ENCODE results near the gene SGSH.

Gene SGSH

DNA sequence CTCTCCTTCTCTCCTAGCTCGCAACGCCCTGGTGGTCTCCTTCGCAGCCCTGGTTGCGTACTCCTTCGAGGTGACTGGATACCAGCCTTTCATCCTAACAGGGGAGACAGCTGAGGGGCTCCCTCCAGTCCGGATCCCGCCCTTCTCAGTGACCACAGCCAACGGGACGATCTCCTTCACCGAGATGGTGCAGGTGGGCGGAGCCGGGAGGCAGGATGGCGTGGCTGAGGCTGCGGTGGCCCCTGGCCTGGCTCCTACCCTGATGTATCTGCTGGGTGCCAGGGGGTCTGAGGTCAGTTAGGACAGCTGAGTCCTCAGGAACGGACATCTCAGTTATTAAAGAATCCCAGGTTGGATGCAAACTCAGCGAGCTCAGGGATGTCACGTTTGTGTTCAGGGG, 16.8 kb upstream of the SGSH start:
- TF ChIP-seq, protein P1, sequence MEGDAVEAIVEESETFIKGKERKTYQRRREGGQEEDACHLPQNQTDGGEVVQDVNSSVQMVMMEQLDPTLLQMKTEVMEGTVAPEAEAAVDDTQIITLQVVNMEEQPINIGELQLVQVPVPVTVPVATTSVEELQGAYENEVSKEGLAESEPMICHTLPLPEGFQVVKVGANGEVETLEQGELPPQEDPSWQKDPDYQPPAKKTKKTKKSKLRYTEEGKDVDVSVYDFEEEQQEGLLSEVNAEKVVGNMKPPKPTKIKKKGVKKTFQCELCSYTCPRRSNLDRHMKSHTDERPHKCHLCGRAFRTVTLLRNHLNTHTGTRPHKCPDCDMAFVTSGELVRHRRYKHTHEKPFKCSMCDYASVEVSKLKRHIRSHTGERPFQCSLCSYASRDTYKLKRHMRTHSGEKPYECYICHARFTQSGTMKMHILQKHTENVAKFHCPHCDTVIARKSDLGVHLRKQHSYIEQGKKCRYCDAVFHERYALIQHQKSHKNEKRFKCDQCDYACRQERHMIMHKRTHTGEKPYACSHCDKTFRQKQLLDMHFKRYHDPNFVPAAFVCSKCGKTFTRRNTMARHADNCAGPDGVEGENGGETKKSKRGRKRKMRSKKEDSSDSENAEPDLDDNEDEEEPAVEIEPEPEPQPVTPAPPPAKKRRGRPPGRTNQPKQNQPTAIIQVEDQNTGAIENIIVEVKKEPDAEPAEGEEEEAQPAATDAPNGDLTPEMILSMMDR (conservative IDR thresholded peaks at IDR 0.05; ENCODE audit: low read length) = no peak
- DNase-seq (ENCODE audit: low read depth) = no peak
- H3K4me3 ChIP-seq (ENCODE audit: low read length) = no peak overlapping the region

DNA sequence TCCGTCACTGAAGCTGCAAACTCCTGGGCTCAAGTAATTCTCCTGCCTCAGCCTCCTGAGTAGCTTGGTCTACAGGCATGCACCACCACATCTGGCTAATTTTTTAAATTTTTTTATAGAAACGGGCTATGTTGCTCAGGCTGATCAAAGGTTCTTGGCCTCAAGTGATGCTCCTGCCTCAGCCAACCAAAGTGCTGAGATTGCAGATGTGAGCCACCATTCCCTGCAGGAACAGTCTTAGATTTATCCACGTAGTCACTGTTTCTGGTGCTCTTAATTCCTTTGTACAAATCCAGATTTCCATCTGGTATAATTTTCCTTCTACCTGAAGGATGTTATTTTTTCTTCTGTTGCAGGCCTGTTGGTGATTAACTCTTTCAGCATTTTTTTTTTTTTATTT, 13.1 kb upstream of the SGSH start:
- DNase-seq (ENCODE audit: low read depth) = no peak
- TF ChIP-seq, protein P1 (conservative IDR thresholded peaks at IDR 0.05; ENCODE audit: low read length) = no peak
- no peak overlapping the region for H3K4me3 ChIP-seq (ENCODE audit: low read length)

DNA sequence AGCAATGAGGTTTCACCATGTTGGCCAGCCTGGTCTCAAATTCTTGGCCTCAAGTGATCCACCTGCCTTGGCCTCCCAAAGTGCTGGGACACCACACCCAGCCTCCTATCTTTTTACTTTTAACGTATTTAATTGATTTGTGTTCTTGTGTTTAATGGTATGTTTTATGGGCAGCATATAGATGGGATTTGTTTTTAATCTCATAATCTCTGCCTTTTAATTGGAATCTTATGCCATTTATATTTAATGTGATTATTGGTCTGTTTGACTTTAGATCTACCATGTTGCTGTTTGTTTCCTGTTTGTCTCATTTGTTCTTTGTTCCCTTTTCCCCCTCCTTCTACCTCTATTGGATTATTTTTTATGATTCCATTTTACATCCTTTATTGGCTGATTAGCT, 12.3 kb upstream of the SGSH start:
- no peak overlapping the region for H3K4me3 ChIP-seq (ENCODE audit: low read length)
- no peak for DNase-seq (ENCODE audit: low read depth)
- TF ChIP-seq, protein P1 (conservative IDR thresholded peaks at IDR 0.05; ENCODE audit: low read length) = no peak

DNA sequence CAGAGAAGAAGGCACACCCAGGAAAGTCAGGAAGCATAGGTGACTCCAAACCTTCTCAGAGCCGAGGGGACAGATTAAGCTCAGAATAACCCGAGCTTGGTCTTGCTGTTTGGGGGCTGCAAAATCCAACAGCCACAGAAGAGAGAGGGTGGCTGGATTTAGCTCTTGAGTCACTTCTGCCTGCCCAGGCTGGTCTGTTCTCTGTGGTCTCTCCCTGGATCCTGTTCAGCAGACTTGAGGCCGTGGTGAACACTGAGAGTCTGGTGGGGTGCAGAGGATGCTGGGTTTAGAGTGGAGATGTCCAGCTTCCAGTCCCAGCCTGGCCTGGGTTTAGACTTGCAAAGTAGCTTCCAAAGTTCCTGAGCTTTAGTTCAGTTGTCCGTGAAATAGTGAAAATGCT, 8.9 kb upstream of the SGSH start:
- H3K4me3 ChIP-seq (ENCODE audit: low read length) = no peak overlapping the region
- DNase-seq (ENCODE audit: low read depth) = no peak
- TF ChIP-seq, protein P1 (conservative IDR thresholded peaks at IDR 0.05; ENCODE audit: low read length) = no peak

DNA sequence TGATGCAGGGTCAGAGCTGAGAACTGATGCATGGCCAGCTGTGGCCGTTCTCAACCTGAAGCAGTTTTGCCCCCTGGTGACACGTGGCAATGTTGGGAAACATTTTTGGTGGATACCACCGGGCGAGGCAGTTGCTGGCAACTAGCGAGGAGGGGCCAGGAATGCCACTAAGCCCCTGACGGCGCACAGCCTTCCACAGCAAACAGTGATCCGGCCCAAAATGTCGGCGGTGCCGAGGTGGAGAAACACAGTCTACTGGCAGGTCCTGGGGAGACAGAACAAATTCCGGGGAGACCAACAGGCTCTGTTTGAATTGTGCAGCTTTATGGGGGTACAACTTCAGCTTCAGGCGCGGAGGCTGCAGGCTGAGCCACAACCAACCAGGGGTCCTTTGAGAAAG, 8.3 kb upstream of the SGSH start:
- TF ChIP-seq, protein P1 (conservative IDR thresholded peaks at IDR 0.05; ENCODE audit: low read length) = no peak
- no peak for DNase-seq (ENCODE audit: low read depth)
- no peak overlapping the region for H3K4me3 ChIP-seq (ENCODE audit: low read length)

DNA sequence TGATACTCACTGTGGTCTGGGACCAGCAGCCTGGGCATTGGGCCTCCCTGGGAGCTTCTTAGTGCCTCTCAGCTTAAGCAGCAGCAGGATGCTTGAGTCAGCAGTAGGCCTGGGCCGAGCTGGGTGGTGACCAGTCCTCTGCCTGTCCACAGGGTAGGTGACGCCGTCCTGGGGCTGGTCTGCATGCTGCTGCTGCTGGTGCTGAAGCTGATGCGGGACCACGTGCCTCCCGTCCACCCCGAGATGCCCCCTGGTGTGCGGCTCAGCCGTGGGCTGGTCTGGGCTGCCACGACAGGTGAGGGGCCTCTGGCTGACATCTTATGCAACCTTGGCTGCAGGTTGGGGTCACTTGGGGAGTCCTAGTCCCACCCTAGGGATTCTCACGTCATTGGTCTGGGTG, 7.5 kb upstream of the SGSH start:
- no peak overlapping the region for H3K4me3 ChIP-seq (ENCODE audit: low read length)
- TF ChIP-seq, protein P1 (conservative IDR thresholded peaks at IDR 0.05; ENCODE audit: low read length) = no peak
- no peak for DNase-seq (ENCODE audit: low read depth)

DNA sequence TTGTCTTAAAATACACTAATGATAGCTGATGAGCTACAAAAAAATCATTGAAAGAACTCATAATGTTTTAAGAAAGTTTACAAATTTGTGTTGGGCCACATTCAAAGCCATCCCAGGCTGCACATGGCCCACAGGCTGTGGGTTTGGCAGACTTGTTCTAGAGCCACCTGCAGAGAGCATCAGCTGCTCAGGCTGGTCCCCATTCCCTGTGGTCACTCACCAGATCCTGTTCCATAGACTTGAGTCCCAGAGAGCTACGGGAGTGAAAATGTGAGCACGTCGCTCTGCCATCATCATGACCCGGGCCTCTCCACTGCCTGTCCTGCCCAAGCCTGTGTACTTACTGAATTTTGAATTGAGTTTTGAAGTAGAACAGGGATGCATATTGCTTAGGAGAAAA, 7.0 kb upstream of the SGSH start:
- no peak for DNase-seq (ENCODE audit: low read depth)
- TF ChIP-seq, protein P1 (conservative IDR thresholded peaks at IDR 0.05; ENCODE audit: low read length) = no peak
- H3K4me3 ChIP-seq (ENCODE audit: low read length) = no peak overlapping the region

Data from AG10803 (cell line).